Medulla oblongata (tissue), 1 donor: ENCODE measurements around the gene ZIC4.

Experiments
- DNase-seq: peaks from one replicate; pipeline ENCODE4 v3.0.0-alpha.2; 2015; ENCODE audit errors: extremely low spot score

ZIC4 gene

GRCh38 chr3:147418371-147418781 lies 12.0 kb upstream of the ZIC4 start:
- peak; percentile 27 for DNase-seq

GRCh38 chr3:147417551-147418295 lies 11.4 kb upstream of the ZIC4 start:
- peak; percentile 3 for DNase-seq

- DNase-seq: no peak
These were observed 10.6 kb upstream of the ZIC4 start for GRCh38 chr3:147416931-147417330.

GRCh38 chr3:147415874-147416273 lies 9.5 kb upstream of the ZIC4 start:
- DNase-seq: peak; percentile 2

GRCh38 chr3:147415286-147415685 lies 8.9 kb upstream of the ZIC4 start:
- DNase-seq: peak; percentile 21

- no peak for DNase-seq
These were observed 8.2 kb upstream of the ZIC4 start for GRCh38 chr3:147414390-147415138.

- peak; percentile 8 for DNase-seq
These were observed 7.5 kb upstream of the ZIC4 start for GRCh38 chr3:147413686-147414389.

GRCh38 chr3:147412917-147413685 lies 6.8 kb upstream of the ZIC4 start:
- DNase-seq: no peak

GRCh38 chr3:147412261-147412916 lies 6.0 kb upstream of the ZIC4 start:
- no peak for DNase-seq

GRCh38 chr3:147411815-147412241 lies 5.5 kb upstream of the ZIC4 start:
- no peak for DNase-seq

GRCh38 chr3:147411238-147411814 lies 5.0 kb upstream of the ZIC4 start:
- DNase-seq: no peak

GRCh38 chr3:147410526-147411237 lies 4.3 kb upstream of the ZIC4 start:
- DNase-seq: no peak

GRCh38 chr3:147410116-147410525 lies 3.8 kb upstream of the ZIC4 start:
- no peak for DNase-seq

GRCh38 chr3:147409143-147410115 lies 3.1 kb upstream of the ZIC4 start, which contains the start of gene ZIC1:
Gene ZIC1 (plus strand): TSS chr3:147409365. CDS start chr3:147410113, 748 bp downstream.
- peak; percentile 86 for DNase-seq

GRCh38 chr3:147408188-147409100 lies 2.1 kb upstream of the ZIC4 start:
- no peak for DNase-seq

- no peak for DNase-seq
These were observed 1.3 kb upstream of the ZIC4 start for GRCh38 chr3:147407498-147408187.

GRCh38 chr3:147407114-147407497 lies 763 bp upstream of the ZIC4 start:
- DNase-seq: no peak
